AG08395 (cell line): ENCODE data around the gene RALGPS2.

Experiments used
- DNase-seq: peaks from one replicate; pipeline ENCODE4 v3.0.0; 2012; ENCODE audit warnings: mixed read lengths, low spot score

RALGPS2 gene

GRCh38 chr1:178919581-178919980 lies 194.5 kb downstream of the RALGPS2 start:
- DNase-seq: no peak

DNA sequence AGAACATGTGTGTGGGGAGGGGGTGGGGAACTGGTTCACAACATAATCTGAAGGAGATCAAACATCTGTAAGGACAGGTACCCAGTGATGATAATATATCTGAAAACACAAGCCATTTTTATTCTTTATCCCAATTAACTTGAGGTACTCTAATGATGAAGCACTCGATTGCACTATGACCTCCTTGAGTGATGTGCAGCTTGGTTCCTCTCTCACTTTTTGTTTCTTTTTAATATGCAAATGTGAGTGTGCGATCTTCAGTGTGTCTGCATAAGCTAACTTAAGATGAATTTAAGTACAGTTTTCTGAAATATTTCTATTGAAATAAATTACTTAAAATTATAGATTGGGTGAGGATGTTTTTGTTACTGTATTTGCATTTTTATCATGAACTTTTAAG lies 196.5 kb downstream of the RALGPS2 start:
- DNase-seq: no peak

DNA sequence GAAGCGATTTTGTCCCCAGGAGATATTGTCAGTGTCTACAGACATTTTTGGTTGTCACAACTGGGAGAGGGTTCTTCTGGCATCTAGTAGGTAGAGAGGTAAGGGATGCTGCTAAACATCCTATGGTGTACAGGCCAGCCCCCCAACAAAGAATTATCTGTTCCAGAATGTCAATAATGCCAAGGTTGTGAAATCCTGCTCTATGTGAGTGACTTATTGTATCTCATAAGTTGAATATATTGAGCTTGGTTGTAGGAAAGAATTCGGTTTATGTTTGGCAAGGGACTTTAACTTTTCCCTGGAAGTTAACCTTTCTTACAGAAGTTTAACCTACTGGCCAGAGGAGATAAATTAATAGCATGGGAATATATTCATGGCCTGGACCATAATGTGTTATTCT lies 198.5 kb downstream of the RALGPS2 start:
- no peak for DNase-seq

DNA sequence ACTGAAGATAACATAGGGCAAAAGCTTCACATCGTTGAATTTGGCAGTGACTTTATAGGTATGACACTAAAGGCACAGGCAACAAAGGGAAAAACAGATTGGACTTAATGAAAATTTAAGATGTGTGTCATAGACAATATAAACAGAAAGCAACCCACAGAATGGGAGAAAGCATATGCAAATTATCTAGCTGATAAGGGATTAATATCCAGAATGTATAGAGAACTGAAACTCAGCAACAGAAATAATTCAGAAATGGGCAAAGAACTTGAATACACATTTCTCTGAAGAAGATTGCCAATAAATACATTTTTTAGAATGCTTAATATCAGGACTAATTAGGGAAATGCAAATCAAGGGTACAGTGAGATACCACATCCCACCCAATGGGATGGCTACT lies 201.0 kb downstream of the RALGPS2 start:
- DNase-seq: no peak

- no peak for DNase-seq
Observed at GRCh38 chr1:178927003-178927402, 202.0 kb downstream of the RALGPS2 start.

DNA sequence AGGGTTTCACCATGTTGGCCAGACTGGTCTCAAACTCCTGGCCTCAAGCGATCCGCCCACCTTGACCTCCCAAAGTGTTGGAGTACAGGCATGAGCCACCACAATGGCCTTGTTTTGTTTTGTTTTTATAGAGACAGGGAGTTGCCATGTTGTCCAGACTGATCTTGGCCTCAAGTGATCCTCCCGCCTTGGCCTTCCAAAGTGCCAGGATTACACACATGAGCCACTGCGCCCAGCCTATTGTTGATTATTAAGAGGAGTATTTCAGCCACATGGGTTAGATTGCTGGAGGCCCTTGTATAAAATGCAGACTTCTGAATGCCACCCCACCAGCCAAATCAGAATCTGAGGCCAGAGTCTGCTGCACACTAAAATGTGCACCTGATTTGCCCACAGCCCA lies 203.0 kb downstream of the RALGPS2 start:
- DNase-seq: no peak

DNA sequence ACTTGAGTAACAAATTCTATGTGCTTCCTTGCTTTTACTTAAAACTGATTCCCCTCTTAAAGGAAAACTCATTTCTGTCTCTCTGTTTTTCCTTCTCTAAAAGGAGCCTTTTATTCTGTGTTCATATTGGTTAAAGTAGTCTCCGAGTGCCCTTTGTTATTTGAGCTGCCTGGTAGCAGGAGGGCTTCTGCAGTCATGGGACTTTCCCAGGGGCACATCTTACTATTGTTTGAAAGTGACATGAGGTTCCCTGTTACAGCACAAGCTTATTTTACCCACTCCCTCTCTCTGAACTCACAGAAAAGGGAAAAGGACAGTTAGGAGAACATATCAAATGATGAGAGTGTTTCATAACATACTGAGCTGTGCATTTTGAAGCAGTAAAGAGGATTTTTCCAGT lies 203.9 kb downstream of the RALGPS2 start:
- DNase-seq: no peak

DNA sequence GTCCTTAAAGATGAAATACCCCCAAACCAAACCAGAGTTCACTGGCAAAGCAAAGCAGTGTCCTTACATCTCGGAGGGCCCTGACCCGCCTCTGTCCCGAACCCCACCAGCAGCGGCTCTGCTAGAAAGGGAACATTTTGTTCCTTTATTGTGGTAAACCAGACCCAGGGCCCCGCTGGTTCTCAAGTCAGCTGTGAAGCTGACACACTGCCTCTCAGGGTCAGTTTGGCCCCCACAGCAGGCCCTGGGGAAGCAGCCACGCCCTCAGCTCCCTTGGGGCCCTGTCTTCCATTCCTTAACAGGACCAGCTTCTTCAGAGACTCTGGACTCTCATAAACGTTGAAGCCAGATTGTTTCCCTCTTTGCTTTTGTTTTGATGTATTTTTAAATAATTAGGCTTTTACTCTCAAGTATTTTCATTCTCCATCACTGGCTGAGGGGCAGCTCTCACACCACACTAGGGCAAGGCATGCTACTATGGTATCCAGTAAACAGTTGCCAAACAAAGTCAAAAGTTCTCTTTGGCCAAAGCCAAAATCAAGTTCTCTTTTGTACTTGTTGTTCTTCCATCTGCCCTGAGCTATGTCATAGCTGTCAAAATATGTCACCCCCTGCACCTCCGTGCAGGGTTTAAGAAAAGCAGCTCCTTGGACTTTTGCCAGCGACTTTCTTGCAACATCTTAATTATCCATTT lies 207.0 kb downstream of the RALGPS2 start:
- DNase-seq: peak; percentile 53

- no peak for DNase-seq
Observed at GRCh38 chr1:178932552-178932906, 207.5 kb downstream of the RALGPS2 start.

DNA sequence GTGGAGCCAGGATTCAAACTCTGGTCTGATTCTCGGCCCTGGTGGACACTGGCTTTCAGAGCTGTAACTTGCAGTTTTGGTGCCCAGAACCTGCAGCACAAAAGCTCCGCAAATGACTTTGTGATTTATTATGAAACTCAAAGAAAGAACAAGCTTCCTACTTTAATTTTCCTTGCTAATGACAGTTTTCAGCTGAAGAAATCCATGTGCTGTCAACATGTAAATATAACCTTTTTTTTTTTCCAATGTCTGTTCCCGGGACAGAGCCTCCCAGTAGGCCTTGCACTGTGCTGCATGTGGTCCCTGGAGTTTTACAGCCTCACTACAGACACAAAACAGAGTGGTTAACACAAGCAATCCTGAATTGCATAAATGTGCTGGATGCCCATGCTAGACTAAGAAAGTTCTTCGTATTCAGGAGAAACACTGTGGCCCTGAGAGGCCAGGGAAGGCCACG lies 208.1 kb downstream of the RALGPS2 start:
- DNase-seq: no peak

- no peak for DNase-seq
Observed at GRCh38 chr1:178933709-178934490, 208.9 kb downstream of the RALGPS2 start.

DNA sequence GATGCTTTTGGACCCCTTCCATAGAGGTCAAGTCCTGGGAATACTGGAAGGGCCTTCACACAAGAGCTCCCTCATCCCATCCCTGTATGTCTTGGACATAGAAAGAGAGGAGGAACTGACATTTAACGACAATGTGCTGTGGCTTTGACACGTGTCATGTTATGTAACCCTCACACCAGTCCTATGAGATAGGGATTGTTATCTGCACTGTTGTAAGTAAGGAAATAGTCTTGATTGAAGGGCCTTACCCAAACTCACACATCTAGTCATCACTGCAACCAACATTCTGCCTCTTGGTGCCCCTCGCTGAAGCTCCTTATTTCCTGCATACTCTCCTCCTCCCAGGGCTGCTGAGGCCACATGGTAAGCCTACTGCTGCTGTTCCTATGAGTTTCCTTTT lies 209.5 kb downstream of the RALGPS2 start:
- no peak for DNase-seq

- DNase-seq: no peak
Observed at GRCh38 chr1:178935610-178936009, 210.6 kb downstream of the RALGPS2 start.

DNA sequence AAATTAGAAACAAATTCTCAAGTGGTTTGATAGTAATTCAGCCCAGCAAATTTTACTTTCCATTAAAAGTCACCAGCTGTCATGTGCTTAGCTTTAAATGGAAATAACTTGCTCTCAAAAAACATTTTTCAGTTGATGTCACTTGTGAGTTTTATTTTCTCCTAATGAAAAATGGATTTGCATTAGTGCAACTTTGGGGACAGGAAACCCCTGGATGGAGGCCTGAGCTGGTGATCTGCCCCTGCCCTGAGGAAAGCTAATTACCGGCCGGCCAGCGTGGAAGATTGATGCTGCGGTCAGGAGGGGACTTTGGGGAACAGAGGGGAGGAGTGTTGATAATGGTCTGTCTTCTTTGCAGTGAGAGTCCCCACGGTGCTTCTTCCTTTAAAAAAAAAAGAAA lies 212.7 kb downstream of the RALGPS2 start:
- DNase-seq: no peak

DNA sequence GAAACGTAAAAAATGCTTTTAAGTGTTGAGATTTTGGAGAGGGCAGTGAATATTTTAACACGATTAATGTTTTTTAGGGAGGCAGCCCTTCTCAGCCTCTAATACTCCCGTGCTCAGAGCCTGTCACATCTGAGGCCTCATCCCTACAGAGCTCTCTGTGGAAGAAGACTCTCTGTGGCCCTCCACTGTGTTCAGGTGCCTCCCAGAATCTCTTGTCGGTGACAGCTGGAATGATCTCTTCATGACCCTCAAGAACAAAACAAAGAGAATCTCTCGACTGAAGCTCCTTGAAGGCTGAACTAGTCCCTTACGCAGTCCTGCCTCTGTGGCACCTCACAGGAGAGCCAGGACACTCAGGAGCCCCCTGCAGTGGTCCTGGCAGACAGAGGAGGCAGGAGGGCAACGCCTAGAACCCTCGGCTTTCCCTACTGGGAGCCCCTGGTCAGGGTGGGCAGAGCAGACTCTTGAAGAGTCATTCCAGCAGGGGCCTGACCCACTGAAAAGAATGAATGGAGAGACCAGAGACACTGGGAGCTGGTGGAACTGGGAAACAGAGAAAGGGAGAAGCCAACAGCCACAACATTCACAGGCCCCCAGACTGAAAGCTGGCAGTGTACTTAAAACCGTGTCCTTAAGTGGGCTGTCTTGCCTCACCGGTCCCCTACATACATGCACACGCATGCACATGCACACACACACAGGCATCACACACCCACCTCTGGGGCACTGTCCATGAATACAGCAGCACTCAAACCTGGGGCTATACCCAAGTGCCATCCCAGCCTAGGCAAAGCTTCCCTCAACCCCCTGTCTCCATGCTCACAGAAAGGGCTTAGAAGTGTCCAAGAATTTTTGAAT lies 213.3 kb downstream of the RALGPS2 start:
- DNase-seq: no peak

- DNase-seq: peak; percentile 73
Observed at GRCh38 chr1:178938959-178939317, 213.9 kb downstream of the RALGPS2 start.

DNA sequence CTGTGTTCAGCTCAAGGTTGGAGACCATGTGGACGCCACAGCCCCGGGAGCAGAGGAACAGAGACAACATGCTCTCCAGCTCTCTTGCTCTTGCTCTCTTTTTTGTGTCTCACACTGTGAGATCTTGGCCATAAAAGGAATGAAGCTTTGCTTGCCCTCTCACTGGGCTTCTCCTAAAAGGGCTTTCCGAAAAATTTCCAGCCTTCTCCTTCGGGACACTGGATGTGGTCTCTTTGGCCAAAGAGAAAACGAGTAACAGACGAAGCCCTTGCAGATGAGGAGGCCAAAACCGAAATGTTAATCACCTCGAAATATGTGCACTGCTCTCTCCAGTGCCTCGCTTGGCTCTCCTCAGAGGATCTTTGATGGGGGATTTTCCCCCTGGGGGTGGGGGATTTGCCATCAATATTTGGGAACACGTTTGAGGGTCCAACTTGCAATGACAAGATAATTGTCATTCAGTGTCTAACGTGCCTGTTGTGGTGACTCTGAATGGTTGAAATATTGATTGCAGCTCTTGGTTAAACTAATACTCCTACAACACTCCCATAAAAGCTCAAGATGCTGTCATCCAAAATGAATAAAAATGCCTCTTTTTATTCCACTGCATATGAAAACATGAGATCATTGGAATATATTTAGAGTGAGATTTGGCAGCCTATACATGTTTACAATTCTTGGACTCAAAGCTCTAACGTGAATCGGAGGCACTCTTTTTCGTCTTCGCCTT lies 214.5 kb downstream of the RALGPS2 start:
- no peak for DNase-seq

- no peak for DNase-seq
Observed at GRCh38 chr1:178940068-178940765, 215.2 kb downstream of the RALGPS2 start.

GRCh38 chr1:178941261-178941689 lies 216.2 kb downstream of the RALGPS2 start:
- DNase-seq: no peak

DNA sequence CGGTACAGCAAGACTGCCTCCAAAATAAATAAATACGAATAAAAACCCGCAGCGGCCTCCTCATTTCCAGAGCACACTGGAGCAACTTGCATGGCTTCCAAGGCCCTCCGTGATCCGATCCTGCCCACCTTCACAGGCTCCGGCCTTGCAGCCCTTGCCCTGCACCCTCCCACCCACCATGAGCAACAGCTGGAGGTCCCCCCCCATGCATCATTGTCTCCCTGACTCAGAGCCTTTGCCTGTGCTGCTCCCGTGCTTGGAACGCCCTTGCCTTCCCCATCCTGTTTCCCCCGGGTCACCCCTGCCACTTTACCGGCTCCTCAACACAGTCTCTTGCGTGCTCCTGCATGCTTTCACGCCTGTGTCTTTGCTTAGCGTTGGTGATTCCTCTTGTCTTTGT lies 216.8 kb downstream of the RALGPS2 start:
- DNase-seq: no peak
